Chondrocyte (in vitro differentiated cells): ENCODE measurements around the gene ARHGAP15. TPM values are rescaled to one million over a fixed set of nuclear protein-coding genes. Genes with fewer than 3 reads are reported as not detected.

Source experiments
- DNase-seq: peaks from one replicate; pipeline ENCODE4 v3.0.0; 2021; ENCODE audit warnings: mixed read lengths, low spot score
- H3K27ac Mint-ChIP-seq: one replicate; pipeline ENCODE4 v1.8.0; 2021; ENCODE audit warnings: mild to moderate bottlenecking, moderate library complexity, mixed read lengths; ENCODE audit not compliant: unreplicated experiment
- H3K27me3 Mint-ChIP-seq: 2 replicates; pipeline ENCODE4 v1.8.0; 2021; ENCODE audit warnings: low read depth, mixed read lengths
- H3K36me3 Mint-ChIP-seq: 2 replicates; pipeline ENCODE4 v1.8.0; 2021; ENCODE audit warnings: low read depth, mixed read lengths
- H3K4me1 Mint-ChIP-seq: 2 replicates; pipeline ENCODE4 v1.8.0; 2021; ENCODE audit warnings: low read depth, mild to moderate bottlenecking, mixed read lengths
- H3K4me3 Mint-ChIP-seq: one replicate; pipeline ENCODE4 v1.8.0; 2021; ENCODE audit warnings: mild to moderate bottlenecking, moderate library complexity, mixed read lengths; ENCODE audit not compliant: unreplicated experiment
- H3K9me3 Mint-ChIP-seq: 2 replicates; pipeline ENCODE4 v1.8.0; 2021; ENCODE audit warnings: low read depth, mixed read lengths
- total RNA-seq: library from RNA; stranded (reverse); gene quantifications from 3 replicates; pipeline ENCODE4 v1.2.1, GENCODE V29; 2021
- TF ChIP-seq, protein P1 (sequence below): fragments of 200-600 bp; sonication (generic); IDR thresholded peaks from 2 replicates; pipeline ENCODE4 v1.5.0; 2021; ENCODE audit warnings: antibody characterized with exemption, mild to moderate bottlenecking, moderate library complexity

ARHGAP15 gene
- total RNA-seq, 1 donor from 2014 or later = 0.42 TPM

DNA sequence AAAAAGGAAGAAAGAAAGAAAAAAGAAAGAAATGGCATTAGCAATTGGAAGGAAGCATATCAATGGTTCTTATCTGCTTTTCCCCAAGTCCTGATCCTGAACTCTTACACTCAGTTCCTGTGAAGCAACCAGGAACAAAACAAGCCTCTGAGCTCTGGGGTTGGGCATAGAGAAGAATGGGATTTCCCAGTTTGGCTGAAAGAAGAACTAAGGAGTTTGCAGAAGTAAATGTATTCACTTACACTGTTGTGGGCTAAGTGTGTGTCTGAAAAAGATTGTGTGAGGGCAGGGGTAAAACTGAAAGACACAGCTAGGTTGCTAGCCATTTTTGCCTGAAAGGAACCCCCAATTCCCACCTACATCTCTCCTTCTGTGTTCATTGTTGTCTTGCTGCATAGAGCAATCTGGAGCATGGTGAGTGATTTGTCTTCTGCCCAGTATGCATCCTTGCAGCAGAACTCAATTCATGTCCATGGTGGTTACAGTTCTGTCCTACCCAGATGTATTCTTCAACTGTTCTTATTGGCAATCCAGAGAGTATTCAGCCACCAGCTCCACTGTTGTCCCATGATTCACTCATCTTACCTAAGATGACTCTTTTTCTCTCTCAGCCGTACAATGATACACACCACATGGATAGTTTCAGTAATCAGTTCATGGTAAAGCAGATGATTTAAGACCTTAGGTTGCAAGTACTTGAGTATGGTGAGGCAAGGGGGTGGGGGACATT lies 348.7 kb downstream of the ARHGAP15 start:
- H3K36me3 Mint-ChIP-seq = no peaks in the 10 kb centered on the region
- peaks cover 65% of the 10 kb centered on the region for H3K4me1 Mint-ChIP-seq
- H3K4me3 Mint-ChIP-seq = no peak overlapping the region
- no peaks in the 10 kb centered on the region for H3K27me3 Mint-ChIP-seq
- TF ChIP-seq, protein P1, sequence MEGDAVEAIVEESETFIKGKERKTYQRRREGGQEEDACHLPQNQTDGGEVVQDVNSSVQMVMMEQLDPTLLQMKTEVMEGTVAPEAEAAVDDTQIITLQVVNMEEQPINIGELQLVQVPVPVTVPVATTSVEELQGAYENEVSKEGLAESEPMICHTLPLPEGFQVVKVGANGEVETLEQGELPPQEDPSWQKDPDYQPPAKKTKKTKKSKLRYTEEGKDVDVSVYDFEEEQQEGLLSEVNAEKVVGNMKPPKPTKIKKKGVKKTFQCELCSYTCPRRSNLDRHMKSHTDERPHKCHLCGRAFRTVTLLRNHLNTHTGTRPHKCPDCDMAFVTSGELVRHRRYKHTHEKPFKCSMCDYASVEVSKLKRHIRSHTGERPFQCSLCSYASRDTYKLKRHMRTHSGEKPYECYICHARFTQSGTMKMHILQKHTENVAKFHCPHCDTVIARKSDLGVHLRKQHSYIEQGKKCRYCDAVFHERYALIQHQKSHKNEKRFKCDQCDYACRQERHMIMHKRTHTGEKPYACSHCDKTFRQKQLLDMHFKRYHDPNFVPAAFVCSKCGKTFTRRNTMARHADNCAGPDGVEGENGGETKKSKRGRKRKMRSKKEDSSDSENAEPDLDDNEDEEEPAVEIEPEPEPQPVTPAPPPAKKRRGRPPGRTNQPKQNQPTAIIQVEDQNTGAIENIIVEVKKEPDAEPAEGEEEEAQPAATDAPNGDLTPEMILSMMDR = no peak
- no peak overlapping the region for H3K27ac Mint-ChIP-seq
- peaks cover 3% of the 10 kb centered on the region for H3K9me3 Mint-ChIP-seq
- DNase-seq = no peak

DNA sequence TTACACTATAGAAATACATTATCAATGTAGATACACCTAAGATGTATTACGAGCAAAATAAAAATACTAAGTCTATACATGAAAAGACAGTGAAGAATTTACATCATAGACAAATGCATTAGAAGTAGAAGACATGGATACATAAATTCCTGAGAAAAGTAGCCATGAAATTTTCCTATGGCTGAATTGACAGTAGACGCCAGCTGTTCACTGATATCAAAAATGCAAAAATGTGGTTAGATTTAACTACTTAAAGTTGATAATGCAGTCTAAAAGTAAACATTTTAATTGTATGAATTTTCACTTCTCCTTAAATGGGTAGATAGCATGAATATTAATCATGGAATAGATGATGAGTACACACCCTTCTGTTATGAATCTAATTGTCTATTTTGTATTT lies 350.9 kb downstream of the ARHGAP15 start:
- Mint-ChIP-seq H3K27ac (no peak overlapping the region), H3K4me3 (no peak overlapping the region), H3K9me3 (no peaks in the 10 kb centered on the region), H3K4me1 (peaks cover 56% of the 10 kb centered on the region), H3K27me3 (no peaks in the 10 kb centered on the region), H3K36me3 (no peaks in the 10 kb centered on the region)
- TF ChIP-seq, protein P1 = no peak
- no peak for DNase-seq

DNA sequence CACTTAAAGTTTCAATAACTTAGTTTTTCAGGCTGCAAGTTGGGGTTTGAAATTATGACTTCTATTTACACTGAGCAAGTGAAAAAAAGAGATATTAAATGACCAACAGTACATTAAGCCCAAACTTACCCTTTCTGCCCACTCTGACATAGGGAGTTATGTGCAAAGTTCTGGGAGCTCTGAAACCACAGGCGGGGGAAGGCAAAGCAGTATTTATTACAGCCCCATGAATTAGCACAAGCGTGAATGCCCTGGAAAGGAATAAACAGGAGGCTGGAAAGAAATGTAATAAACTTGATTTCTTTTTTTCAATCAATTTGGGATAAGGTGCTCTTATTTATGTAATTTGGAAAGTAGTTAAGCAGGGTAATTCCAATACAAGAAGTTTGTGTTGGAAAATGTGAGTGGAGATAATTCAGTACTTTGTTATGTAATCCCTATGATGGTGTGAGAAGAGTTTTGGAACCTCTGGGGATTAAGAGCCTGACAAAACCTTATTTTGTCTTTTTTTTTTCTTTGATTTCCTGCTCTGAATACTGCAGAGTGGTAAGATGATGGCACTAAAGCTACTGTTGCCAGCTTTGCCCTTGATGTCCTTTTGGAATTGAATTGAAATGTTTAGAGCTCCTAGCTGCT lies 351.5 kb downstream of the ARHGAP15 start:
- no peaks in the 10 kb centered on the region for H3K9me3 Mint-ChIP-seq
- no peaks in the 10 kb centered on the region for H3K36me3 Mint-ChIP-seq
- TF ChIP-seq, protein P1 = no peak
- H3K27me3 Mint-ChIP-seq = no peaks in the 10 kb centered on the region
- no peak overlapping the region for H3K4me3 Mint-ChIP-seq
- peak overlapping the region; percentile 65 for H3K27ac Mint-ChIP-seq
- H3K4me1 Mint-ChIP-seq = peaks cover 49% of the 10 kb centered on the region
- no peak for DNase-seq

DNA sequence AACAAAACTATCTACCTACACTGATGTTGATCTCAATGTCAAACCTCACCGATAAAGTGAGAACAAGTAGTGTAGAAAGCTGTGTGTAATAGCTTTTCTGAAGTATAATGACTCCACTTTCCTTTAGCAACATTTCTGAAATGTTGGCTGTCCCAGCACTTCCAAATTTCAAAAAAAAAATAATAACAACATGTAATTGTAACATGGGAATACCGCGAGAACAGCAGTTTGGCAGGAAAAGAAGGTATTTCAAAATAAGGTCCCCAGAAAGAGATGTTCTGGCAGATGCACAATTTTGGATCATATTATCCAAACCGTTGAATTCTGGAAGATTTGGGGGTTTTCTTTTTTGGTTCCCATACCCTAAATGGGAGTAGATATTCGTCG lies 352.0 kb downstream of the ARHGAP15 start:
- TF ChIP-seq, protein P1 = no peak
- peak overlapping the region; percentile 79 for H3K27ac Mint-ChIP-seq
- H3K4me1 Mint-ChIP-seq = peaks cover 44% of the 10 kb centered on the region
- no peaks in the 10 kb centered on the region for H3K9me3 Mint-ChIP-seq
- H3K27me3 Mint-ChIP-seq = no peaks in the 10 kb centered on the region
- no peak overlapping the region for H3K4me3 Mint-ChIP-seq
- no peaks in the 10 kb centered on the region for H3K36me3 Mint-ChIP-seq
- no peak for DNase-seq

DNA sequence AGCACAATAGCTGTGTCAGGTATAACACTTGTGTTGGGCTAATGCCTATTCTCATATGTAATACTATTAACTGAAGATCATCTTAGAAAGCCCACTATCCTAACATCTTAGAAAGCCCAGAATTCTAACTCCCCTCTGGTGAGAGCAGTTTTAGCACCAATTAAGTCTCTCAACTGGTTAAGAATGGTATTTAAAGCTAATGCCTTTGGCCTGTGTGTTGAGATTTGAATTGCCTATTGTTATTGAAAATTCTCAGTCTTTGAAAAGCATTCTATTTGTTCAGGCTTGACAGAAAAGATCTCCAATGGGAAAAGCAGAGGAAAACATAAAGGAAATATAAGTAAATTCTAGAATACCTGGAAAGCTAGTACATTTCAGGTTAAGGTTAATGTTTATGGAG lies 352.5 kb downstream of the ARHGAP15 start:
- H3K4me3 Mint-ChIP-seq = no peak overlapping the region
- H3K27me3 Mint-ChIP-seq = no peaks in the 10 kb centered on the region
- no peaks in the 10 kb centered on the region for H3K9me3 Mint-ChIP-seq
- no peak for DNase-seq
- no peaks in the 10 kb centered on the region for H3K36me3 Mint-ChIP-seq
- peak overlapping the region; percentile 79 for H3K27ac Mint-ChIP-seq
- peaks cover 39% of the 10 kb centered on the region for H3K4me1 Mint-ChIP-seq
- TF ChIP-seq, protein P1 = no peak
